Neural cell (in vitro differentiated cells): Measurements from ENCODE around the gene MT1M.

Experiments used
- EP300 ChIP-seq: fragments of 450-650 bp; conservative IDR thresholded peaks from 2 replicates; pipeline ENCODE4 v1.6.1; 2014; ENCODE audit warnings: antibody characterized with exemption, mild to moderate bottlenecking, moderate library complexity; ENCODE audit not compliant: poor library complexity, severe bottlenecking
- EZH2 ChIP-seq: fragments of 200-600, 300-800 bp; shearing (Covaris generic), sonication (generic); IDR thresholded peaks from 2 replicates; pipeline ENCODE4 v1.6.1; 2014; ENCODE audit warnings: antibody characterized with exemption, low read length, borderline replicate concordance, mild to moderate bottlenecking; ENCODE audit not compliant: insufficient read depth, poor library complexity, severe bottlenecking
- TAF1 ChIP-seq: IDR thresholded peaks from 2 replicates; pipeline ENCODE4 v1.6.1; 2012; ENCODE audit warnings: low read depth
- TF ChIP-seq, protein P1 (sequence below): fragments of 450-650 bp; IDR thresholded peaks from 2 replicates; pipeline ENCODE4 v1.5.1; 2014; ENCODE audit warnings: antibody characterized with exemption, mild to moderate bottlenecking, moderate library complexity; ENCODE audit not compliant: poor library complexity, severe bottlenecking
- TF ChIP-seq, protein P2 (sequence below): IDR thresholded peaks from 2 replicates; pipeline ENCODE4 v1.6.1; 2012; ENCODE audit warnings: borderline replicate concordance

DNA sequence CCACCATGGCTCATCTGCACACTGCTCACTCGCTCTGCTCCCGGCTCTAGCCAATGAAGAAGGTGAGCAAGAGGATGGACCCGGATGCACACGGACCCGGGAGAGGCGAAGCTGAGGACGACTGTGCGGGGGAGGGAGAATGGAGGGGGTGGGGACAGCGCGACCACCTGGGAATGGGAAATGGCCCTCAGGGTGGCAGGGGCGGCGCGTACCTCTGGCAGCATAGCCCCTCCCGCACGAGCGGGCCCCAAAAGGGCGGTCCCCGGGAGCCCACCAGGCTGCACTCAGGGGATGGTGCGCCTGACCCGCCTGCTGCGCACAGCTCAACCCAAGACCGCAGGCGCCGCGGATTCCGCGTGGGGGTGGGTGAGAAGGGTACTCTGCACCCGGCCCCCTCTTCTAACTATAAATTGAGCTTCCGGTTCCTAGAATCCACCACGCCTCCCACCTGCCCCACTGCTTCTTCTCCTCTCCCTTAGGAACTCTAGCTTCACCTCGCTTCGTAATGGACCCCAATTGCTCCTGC is 43.3 kb downstream of the MT1M start:
- no peak for TF ChIP-seq EZH2
- TF ChIP-seq TAF1, result no peak
- TF ChIP-seq EP300, result no peak
- TF ChIP-seq, protein P1, sequence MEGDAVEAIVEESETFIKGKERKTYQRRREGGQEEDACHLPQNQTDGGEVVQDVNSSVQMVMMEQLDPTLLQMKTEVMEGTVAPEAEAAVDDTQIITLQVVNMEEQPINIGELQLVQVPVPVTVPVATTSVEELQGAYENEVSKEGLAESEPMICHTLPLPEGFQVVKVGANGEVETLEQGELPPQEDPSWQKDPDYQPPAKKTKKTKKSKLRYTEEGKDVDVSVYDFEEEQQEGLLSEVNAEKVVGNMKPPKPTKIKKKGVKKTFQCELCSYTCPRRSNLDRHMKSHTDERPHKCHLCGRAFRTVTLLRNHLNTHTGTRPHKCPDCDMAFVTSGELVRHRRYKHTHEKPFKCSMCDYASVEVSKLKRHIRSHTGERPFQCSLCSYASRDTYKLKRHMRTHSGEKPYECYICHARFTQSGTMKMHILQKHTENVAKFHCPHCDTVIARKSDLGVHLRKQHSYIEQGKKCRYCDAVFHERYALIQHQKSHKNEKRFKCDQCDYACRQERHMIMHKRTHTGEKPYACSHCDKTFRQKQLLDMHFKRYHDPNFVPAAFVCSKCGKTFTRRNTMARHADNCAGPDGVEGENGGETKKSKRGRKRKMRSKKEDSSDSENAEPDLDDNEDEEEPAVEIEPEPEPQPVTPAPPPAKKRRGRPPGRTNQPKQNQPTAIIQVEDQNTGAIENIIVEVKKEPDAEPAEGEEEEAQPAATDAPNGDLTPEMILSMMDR, result no peak
- TF ChIP-seq, protein P2, sequence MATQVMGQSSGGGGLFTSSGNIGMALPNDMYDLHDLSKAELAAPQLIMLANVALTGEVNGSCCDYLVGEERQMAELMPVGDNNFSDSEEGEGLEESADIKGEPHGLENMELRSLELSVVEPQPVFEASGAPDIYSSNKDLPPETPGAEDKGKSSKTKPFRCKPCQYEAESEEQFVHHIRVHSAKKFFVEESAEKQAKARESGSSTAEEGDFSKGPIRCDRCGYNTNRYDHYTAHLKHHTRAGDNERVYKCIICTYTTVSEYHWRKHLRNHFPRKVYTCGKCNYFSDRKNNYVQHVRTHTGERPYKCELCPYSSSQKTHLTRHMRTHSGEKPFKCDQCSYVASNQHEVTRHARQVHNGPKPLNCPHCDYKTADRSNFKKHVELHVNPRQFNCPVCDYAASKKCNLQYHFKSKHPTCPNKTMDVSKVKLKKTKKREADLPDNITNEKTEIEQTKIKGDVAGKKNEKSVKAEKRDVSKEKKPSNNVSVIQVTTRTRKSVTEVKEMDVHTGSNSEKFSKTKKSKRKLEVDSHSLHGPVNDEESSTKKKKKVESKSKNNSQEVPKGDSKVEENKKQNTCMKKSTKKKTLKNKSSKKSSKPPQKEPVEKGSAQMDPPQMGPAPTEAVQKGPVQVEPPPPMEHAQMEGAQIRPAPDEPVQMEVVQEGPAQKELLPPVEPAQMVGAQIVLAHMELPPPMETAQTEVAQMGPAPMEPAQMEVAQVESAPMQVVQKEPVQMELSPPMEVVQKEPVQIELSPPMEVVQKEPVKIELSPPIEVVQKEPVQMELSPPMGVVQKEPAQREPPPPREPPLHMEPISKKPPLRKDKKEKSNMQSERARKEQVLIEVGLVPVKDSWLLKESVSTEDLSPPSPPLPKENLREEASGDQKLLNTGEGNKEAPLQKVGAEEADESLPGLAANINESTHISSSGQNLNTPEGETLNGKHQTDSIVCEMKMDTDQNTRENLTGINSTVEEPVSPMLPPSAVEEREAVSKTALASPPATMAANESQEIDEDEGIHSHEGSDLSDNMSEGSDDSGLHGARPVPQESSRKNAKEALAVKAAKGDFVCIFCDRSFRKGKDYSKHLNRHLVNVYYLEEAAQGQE, result no peak
